Stimulated activated naive CD8-positive, alpha-beta T cell treated with anti-CD3 and anti-CD28 coated beads, Interleukin-15, Interleukin-2, amounts not matched to agents 100 ng/mL and 50 ng/mL, for 24 hours (primary cell): Measurements from ENCODE around the gene CAMTA1.

Experiments used
- H3K27ac Mint-ChIP-seq: one replicate; pipeline ENCODE4 v1.8.0; 2021; ENCODE audit warnings: mild to moderate bottlenecking, mixed read lengths
- H3K27me3 Mint-ChIP-seq: one replicate; pipeline ENCODE4 v1.8.0; 2021; ENCODE audit warnings: mixed read lengths
- H3K36me3 Mint-ChIP-seq: one replicate; pipeline ENCODE4 v1.8.0; 2021; ENCODE audit warnings: low read depth, mixed read lengths
- H3K4me1 Mint-ChIP-seq: one replicate; pipeline ENCODE4 v1.8.0; 2021; ENCODE audit warnings: low read depth, mixed read lengths
- H3K4me3 Mint-ChIP-seq: one replicate; pipeline ENCODE4 v1.8.0; 2021; ENCODE audit warnings: mild to moderate bottlenecking, mixed read lengths
- H3K9me3 Mint-ChIP-seq: one replicate; pipeline ENCODE4 v1.8.0; 2021; ENCODE audit warnings: mixed read lengths

The CAMTA1 gene

DNA sequence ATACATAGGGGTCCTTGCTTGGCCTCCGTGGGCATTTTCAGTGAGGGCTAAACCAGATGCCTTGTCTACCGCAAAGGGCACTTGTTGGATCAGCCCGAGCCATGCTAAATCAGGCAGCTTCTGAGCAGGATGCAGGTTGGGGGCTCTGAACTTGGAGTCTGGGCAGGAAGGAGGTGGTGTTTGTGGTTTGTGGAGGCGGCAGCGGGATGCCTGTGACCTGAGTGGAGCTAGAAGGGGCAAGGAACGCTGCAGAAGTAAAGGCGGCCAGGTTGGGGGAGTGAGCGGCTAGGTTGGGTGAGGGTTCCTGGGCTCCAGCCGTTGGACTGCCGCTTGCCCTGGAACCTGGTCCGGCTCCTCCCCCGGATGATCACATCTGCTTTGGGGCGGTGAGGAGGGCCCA is 183.9 kb downstream of the CAMTA1 start:
- H3K27me3 Mint-ChIP-seq = peaks cover 37% of the 10 kb centered on the region
- peaks cover 30% of the 10 kb centered on the region for H3K4me1 Mint-ChIP-seq
- no peaks in the 10 kb centered on the region for H3K9me3 Mint-ChIP-seq
- no peak overlapping the region for H3K27ac Mint-ChIP-seq
- H3K4me3 Mint-ChIP-seq = peak overlapping the region; percentile 11
- H3K36me3 Mint-ChIP-seq = no peaks in the 10 kb centered on the region

DNA sequence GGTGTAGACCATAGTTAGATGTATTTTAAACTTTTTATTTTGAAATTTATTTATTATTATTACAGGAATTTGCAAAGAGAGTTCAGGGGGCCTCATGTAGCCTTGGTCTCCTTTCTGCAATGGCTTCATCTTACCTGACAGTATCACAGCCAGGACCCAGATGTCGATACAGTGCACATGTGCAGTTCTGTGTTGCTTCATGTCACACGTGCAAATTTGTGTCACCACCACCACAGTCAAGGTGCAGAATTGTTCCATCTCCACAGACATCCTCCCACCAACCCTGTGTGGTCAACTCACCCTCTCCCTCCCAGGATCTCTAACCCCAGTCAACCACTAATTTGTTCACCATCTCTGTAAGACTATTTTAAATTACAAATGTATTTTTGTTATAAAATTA is 184.5 kb downstream of the CAMTA1 start:
- H3K9me3 Mint-ChIP-seq = no peaks in the 10 kb centered on the region
- no peak overlapping the region for H3K4me3 Mint-ChIP-seq
- H3K27me3 Mint-ChIP-seq = peaks cover 34% of the 10 kb centered on the region
- no peak overlapping the region for H3K27ac Mint-ChIP-seq
- no peaks in the 10 kb centered on the region for H3K36me3 Mint-ChIP-seq
- peaks cover 25% of the 10 kb centered on the region for H3K4me1 Mint-ChIP-seq

- peaks cover 29% of the 10 kb centered on the region for H3K27me3 Mint-ChIP-seq
- peaks cover 25% of the 10 kb centered on the region for H3K4me1 Mint-ChIP-seq
- no peaks in the 10 kb centered on the region for H3K36me3 Mint-ChIP-seq
- H3K27ac Mint-ChIP-seq = no peak overlapping the region
- no peak overlapping the region for H3K4me3 Mint-ChIP-seq
- no peaks in the 10 kb centered on the region for H3K9me3 Mint-ChIP-seq
Measured at GRCh38 chr1:6970221-6970620, 185.0 kb downstream of the CAMTA1 start.

GRCh38 chr1:6971048-6971447 is 185.8 kb downstream of the CAMTA1 start:
- Mint-ChIP-seq H3K36me3 (no peaks in the 10 kb centered on the region), H3K4me1 (peaks cover 25% of the 10 kb centered on the region), H3K4me3 (no peak overlapping the region), H3K27ac (no peak overlapping the region), H3K27me3 (peaks cover 22% of the 10 kb centered on the region), H3K9me3 (no peaks in the 10 kb centered on the region)

GRCh38 chr1:6971699-6972098 is 186.4 kb downstream of the CAMTA1 start:
- Mint-ChIP-seq H3K4me3 (no peak overlapping the region), H3K9me3 (no peaks in the 10 kb centered on the region), H3K27ac (peak overlapping the region; percentile 18), H3K36me3 (no peaks in the 10 kb centered on the region), H3K27me3 (peaks cover 18% of the 10 kb centered on the region), H3K4me1 (peaks cover 25% of the 10 kb centered on the region)

GRCh38 chr1:6972399-6972798 is 187.1 kb downstream of the CAMTA1 start:
- H3K27me3 Mint-ChIP-seq = peaks cover 17% of the 10 kb centered on the region
- no peaks in the 10 kb centered on the region for H3K36me3 Mint-ChIP-seq
- H3K4me1 Mint-ChIP-seq = peaks cover 24% of the 10 kb centered on the region
- no peak overlapping the region for H3K4me3 Mint-ChIP-seq
- H3K27ac Mint-ChIP-seq = no peak overlapping the region
- no peaks in the 10 kb centered on the region for H3K9me3 Mint-ChIP-seq

DNA sequence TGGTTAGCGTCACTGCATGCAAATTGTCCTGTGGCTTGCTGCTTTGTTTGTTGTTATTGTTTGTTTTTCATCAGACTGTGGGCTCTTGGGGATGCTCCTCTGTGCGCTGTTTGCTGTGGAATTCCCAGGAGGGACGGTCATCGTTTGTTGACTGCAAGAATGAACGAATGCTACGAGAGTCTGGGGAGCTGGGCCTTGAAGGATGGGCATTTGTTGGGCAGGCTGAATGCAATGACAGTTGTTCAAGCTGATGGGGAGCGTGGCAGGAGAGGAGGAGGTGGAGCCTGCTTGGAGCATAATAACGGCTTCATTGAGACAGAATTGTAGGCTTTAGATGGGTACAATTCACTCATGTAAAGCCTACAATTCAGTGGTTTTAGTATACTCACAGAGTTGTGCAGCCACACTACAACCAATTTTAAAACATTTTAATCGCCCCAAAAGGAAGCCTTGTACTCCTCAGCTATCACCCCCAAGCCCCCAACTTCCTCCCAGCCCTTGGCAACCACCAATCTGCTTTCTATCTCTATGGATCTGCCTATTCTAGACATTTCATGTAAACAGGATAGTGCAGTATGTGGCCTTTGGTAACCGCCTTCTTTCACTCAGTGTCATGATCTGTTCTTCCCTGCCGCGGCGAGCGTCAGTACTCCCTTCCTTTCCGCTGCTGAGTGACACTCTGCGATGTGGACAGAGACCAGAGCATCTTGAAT is 190.2 kb downstream of the CAMTA1 start:
- H3K4me3 Mint-ChIP-seq = no peak overlapping the region
- no peaks in the 10 kb centered on the region for H3K27me3 Mint-ChIP-seq
- H3K27ac Mint-ChIP-seq = no peak overlapping the region
- H3K9me3 Mint-ChIP-seq = no peaks in the 10 kb centered on the region
- no peaks in the 10 kb centered on the region for H3K4me1 Mint-ChIP-seq
- H3K36me3 Mint-ChIP-seq = no peaks in the 10 kb centered on the region

- H3K36me3 Mint-ChIP-seq = no peaks in the 10 kb centered on the region
- H3K4me1 Mint-ChIP-seq = no peaks in the 10 kb centered on the region
- no peak overlapping the region for H3K27ac Mint-ChIP-seq
- H3K4me3 Mint-ChIP-seq = no peak overlapping the region
- H3K9me3 Mint-ChIP-seq = no peaks in the 10 kb centered on the region
- no peaks in the 10 kb centered on the region for H3K27me3 Mint-ChIP-seq
Measured at GRCh38 chr1:6976044-6976375, 190.8 kb downstream of the CAMTA1 start.

DNA sequence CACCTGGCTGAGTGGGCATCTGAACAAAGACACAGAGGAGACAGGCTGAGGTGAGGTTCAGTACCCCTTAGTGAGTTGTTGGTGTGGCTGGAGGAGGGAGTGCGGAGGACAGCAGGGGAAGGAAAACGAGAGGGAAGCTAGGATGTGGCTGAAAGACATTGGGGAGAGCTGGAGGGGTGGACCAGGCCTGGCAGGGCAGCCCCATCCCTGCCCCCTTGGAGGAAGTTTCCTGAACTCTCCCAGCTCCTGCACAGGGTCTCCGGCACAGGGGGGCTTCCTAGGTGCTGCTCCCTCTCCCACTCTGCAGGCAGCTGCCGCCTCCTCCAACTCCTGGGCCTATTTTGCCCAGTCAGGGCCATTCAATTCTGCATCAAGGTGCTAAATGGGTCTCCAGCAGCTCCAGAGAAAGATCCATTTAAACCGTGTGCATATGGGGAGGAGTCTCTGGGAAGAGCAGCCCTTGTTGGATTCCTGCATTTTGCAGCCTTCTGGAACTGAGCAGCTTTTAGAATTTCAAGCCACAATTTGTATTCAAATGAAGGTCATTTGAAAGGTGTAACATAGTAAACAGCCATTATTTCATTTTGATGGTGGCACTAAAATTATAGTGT is 193.9 kb downstream of the CAMTA1 start:
- Mint-ChIP-seq H3K4me3 (no peak overlapping the region), H3K27me3 (no peaks in the 10 kb centered on the region)

GRCh38 chr1:6981595-6981994 is 196.3 kb downstream of the CAMTA1 start:
- Mint-ChIP-seq H3K27ac (no peak overlapping the region), H3K4me1 (no peaks in the 10 kb centered on the region), H3K9me3 (no peaks in the 10 kb centered on the region), H3K4me3 (no peak overlapping the region), H3K36me3 (no peaks in the 10 kb centered on the region), H3K27me3 (no peaks in the 10 kb centered on the region)

More for the DNA sequence above, 193.9 kb downstream of the CAMTA1 start:
- Mint-ChIP-seq H3K4me1 (no peaks in the 10 kb centered on the region), H3K9me3 (no peaks in the 10 kb centered on the region), H3K27ac (no peak overlapping the region), H3K36me3 (no peaks in the 10 kb centered on the region)

DNA sequence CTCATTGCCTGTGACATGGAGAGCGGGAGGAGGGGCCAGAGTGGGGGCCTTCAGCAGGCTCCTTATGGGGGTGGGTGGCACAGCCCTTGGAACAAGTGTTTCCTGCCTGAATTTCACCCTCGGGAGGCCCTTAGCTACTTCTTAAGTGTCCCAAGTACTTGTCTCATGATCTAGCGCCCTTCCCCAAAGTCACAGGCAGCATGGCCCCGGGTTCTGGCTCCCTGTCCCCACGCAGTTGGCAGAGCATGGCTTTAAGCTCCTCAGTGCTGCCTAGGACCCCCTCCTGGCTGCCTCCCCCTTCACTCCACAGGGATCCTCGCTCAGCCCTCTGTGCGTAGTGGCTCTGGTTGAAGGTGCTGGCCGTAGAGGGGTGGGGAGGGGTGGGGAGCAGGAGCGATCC is 197.2 kb downstream of the CAMTA1 start:
- Mint-ChIP-seq H3K27me3 (no peaks in the 10 kb centered on the region), H3K4me1 (no peaks in the 10 kb centered on the region), H3K27ac (no peak overlapping the region), H3K4me3 (no peak overlapping the region), H3K9me3 (no peaks in the 10 kb centered on the region), H3K36me3 (no peaks in the 10 kb centered on the region)

- Mint-ChIP-seq H3K4me3 (no peak overlapping the region), H3K36me3 (no peaks in the 10 kb centered on the region), H3K27me3 (no peaks in the 10 kb centered on the region), H3K9me3 (no peaks in the 10 kb centered on the region), H3K27ac (no peak overlapping the region), H3K4me1 (no peaks in the 10 kb centered on the region)
Measured at GRCh38 chr1:6982860-6983259, 197.6 kb downstream of the CAMTA1 start.

DNA sequence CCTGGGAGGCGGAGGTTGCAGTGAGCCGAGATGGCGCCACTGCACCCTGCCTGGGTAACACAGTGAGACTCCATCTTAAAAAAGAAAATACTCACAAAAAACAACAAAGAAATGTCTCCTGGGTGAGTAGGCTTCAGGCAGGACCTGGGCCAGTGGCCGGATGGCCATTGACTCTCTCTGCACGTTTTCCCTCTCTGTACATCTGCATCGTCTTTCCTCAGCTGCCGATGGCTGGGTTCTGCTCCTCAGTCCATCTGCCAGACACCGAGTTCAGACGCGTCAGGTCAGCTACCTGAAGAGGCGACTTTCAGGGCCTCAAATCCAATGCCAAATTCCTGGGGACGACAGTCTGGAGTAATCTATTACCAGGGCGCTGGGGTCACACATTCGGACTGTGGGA is 199.3 kb downstream of the CAMTA1 start:
- no peaks in the 10 kb centered on the region for H3K36me3 Mint-ChIP-seq
- H3K27me3 Mint-ChIP-seq = peaks cover 3% of the 10 kb centered on the region
- H3K4me1 Mint-ChIP-seq = no peaks in the 10 kb centered on the region
- no peaks in the 10 kb centered on the region for H3K9me3 Mint-ChIP-seq
- H3K27ac Mint-ChIP-seq = no peak overlapping the region
- H3K4me3 Mint-ChIP-seq = no peak overlapping the region

GRCh38 chr1:6984986-6985385 is 199.7 kb downstream of the CAMTA1 start:
- no peak overlapping the region for H3K4me3 Mint-ChIP-seq
- no peaks in the 10 kb centered on the region for H3K4me1 Mint-ChIP-seq
- H3K27ac Mint-ChIP-seq = no peak overlapping the region
- H3K27me3 Mint-ChIP-seq = peaks cover 6% of the 10 kb centered on the region
- peaks cover 1% of the 10 kb centered on the region for H3K9me3 Mint-ChIP-seq
- no peaks in the 10 kb centered on the region for H3K36me3 Mint-ChIP-seq

- Mint-ChIP-seq H3K9me3 (peaks cover 9% of the 10 kb centered on the region), H3K4me1 (no peaks in the 10 kb centered on the region), H3K4me3 (no peak overlapping the region), H3K36me3 (no peaks in the 10 kb centered on the region), H3K27ac (no peak overlapping the region), H3K27me3 (peaks cover 13% of the 10 kb centered on the region)
Measured at GRCh38 chr1:6985549-6986276, 200.5 kb downstream of the CAMTA1 start.
